H1 (cell line): Measurements from ENCODE around the gene HES1. TPM values are rescaled to one million over a fixed set of nuclear protein-coding genes. Genes with fewer than 3 reads are reported as not detected.

Experiments
- CHD1 ChIP-seq: IDR thresholded peaks from 2 replicates; pipeline ENCODE4 v1.6.1; 2012; ENCODE audit warnings: low read depth, low read length, improper control_type of control experiment
- HDAC2 ChIP-seq, 2 experiments: fragments of 300-600 bp in 1 of 2; sonication (generic) in 1 of 2; IDR thresholded peaks; 2 replicates each; pipeline ENCODE4 v1.6.1; 2011 to 2012; ENCODE audit warnings: low read depth in 2 of 2, low read length in 2 of 2, mild to moderate bottlenecking in 2 of 2, moderate library complexity in 2 of 2, borderline replicate concordance in 1 of 2, inconsistent platforms in 1 of 2
- HDAC6 ChIP-seq: IDR thresholded peaks from one replicate; pipeline ENCODE4 v1.7.1; 2012; ENCODE audit warnings: low read depth, mild to moderate bottlenecking, inconsistent platforms, low read length, moderate library complexity
- POU5F1 ChIP-seq: IDR thresholded peaks from 2 replicates; pipeline ENCODE4 v1.6.1; 2011; ENCODE audit warnings: low read depth, mild to moderate bottlenecking, low read length, moderate library complexity
- SUZ12 ChIP-seq: fragments of 200-600 bp; sonication (generic); IDR thresholded peaks from 2 replicates; pipeline ENCODE4 v1.6.1; 2012; ENCODE audit warnings: mild to moderate bottlenecking, inconsistent platforms, low read length, moderate library complexity, mixed read lengths
- ZNF274 ChIP-seq: IDR thresholded peaks from 2 replicates; pipeline ENCODE4 v1.7.0; 2012; ENCODE audit warnings: low read length, borderline replicate concordance; ENCODE audit errors: extremely low read depth
- polyA plus RNA-seq, 7 experiments: library from polyadenylated mRNA; depleted of rRNA in 3 of 7; stranded (reverse) in 5 of 7; unstranded in 2 of 7; fragments of >200 nt in 5 of 7; fragments of 200-250 nt in 2 of 7; gene quantifications; 1 replicate in 5 of 7; 2 replicates in 1 of 7; 4 replicates in 1 of 7; pipeline versions ENCODE4 v1.2.1 to v1.2.3, GENCODE V29; 2011 to 2013; ENCODE audit warnings: missing spikeins in 2 of 7, mixed read lengths in 2 of 7
- total RNA-seq: library from RNA; stranded (reverse); fragmentation: NEBNext Ultra II Directional; extraction: Animal tissue kit (Norgen Biotek cat#: 25700); gene quantifications from 2 replicates; pipeline ENCODE4 v1.2.1, GENCODE V29; 2021
- TF ChIP-seq, protein P1 (sequence below): IDR thresholded peaks from 2 replicates; pipeline ENCODE4 v1.6.1; 2012; ENCODE audit warnings: low read length, inconsistent platforms

The HES1 gene
- total and polyA plus RNA-seq, 2 of the 8 experiments (the other 6 are each of a cell fraction or from before 2014, with no cell fraction given): 7.9 to 12.9 TPM

GRCh38 chr3:194174980-194175379 is 39.0 kb downstream of the HES1 start (continued):
- TF ChIP-seq ZNF274 (no peak), HDAC2 (IDR thresholded peaks at IDR 0.05; ENCODE audit: borderline replicate concordance in 1 of 2, low read depth in 2 of 2, low read length in 2 of 2) (no peak), SUZ12 (no peak), CHD1 (no peak), HDAC6 (no peak), POU5F1 (no peak)
- TF ChIP-seq, protein P1, sequence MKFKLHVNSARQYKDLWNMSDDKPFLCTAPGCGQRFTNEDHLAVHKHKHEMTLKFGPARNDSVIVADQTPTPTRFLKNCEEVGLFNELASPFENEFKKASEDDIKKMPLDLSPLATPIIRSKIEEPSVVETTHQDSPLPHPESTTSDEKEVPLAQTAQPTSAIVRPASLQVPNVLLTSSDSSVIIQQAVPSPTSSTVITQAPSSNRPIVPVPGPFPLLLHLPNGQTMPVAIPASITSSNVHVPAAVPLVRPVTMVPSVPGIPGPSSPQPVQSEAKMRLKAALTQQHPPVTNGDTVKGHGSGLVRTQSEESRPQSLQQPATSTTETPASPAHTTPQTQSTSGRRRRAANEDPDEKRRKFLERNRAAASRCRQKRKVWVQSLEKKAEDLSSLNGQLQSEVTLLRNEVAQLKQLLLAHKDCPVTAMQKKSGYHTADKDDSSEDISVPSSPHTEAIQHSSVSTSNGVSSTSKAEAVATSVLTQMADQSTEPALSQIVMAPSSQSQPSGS: no peak
- TF ChIP-seq, all 59 proteins: peak for 0
